EL (cell line): ENCODE data around the gene SLX1A.
"Not testable (repeated sequence)": the region's sequence is repeated elsewhere in the genome, so short reads cannot be mapped to it uniquely, and the experiment has no call there.

Source experiments
- DNase-seq: peaks from one replicate; pipeline ENCODE4 v3.0.0-alpha.2; 2016

SLX1A gene

DNA sequence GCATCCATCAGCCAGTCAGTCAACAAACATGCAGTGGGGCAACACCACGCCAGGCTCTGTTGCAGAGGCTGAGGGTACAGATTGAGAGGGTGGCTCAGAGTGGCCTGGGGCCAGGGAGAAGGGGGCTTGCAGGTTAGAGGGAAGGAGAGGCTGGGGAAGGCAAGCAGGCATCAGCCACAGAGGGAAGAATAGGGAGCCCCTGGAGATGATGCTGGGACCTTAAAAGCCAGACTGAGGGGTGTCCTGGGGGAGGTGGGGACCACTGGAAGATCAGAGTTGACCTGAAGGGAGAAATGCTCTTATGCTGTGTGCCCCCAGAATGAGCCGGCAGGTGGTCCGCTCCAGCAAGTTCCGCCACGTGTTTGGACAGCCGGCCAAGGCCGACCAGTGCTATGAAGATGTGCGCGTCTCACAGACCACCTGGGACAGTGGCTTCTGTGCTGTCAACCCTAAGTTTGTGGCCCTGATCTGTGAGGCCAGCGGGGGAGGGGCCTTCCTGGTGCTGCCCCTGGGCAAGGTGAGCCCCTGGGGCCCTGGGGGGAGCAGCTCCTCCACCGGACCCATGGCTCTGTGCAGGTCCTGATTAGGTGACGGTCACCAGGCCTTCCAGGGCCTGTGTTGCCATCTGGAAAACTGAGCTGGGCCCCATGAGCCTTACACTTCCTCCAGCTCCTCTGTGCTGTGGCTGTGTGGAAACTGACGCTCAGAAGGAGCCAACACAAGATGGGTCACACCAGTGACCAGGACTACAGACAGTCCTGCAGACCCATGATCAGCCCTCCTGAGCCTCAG, 8.6 kb upstream of the SLX1A start:
- DNase-seq, result no peak

DNA sequence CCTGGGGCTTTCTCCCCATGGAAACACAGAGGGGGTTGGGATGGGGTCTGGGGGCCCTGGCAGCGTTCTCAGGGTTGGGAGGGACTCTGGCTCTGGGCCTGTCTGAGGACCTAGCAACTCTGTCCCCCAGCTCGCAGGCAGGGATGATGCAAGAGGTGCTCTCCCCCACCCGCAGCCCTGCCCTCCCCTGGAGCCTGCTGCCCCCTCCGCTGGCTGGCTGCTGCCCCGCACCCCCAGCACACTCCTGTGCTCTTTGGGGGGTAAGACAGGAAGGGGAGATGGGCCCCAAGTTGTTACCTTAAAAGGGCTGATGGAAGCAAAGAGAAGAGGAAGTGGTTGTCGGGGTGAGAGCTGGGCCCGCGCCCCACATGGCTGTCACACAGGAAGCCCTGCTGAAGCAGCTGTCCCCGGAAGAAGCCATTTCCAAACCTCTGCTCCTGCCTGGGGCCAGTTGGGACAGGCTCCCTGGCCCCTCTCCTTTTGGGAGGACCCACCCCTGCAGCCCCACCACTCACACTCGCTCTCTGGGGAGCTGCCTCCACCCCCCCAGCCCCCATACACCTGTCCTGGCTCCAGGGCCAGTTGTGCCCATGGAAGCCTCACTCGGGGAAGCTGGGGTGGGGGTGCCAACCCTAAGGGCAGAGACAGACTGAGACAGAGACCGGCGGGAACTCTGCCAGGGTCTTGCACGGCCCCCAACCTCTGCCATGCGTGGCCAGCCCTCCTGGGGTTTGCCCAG, 7.8 kb upstream of the SLX1A start:
- DNase-seq, result no peak

DNA sequence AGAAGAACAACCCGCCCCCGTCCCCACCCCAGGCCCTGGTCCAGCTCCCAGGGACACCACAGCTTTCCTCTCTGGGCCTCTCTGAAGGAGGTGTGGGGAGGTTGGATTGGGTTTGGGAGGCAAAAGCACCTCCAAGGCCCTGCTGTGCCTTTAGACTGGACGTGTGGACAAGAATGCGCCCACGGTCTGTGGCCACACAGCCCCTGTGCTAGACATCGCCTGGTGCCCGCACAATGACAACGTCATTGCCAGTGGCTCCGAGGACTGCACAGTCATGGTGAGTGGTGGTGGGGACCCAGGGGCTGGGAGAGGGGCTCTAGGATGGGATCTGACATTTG, 7.3 kb upstream of the SLX1A start:
- DNase-seq, result no peak

DNA sequence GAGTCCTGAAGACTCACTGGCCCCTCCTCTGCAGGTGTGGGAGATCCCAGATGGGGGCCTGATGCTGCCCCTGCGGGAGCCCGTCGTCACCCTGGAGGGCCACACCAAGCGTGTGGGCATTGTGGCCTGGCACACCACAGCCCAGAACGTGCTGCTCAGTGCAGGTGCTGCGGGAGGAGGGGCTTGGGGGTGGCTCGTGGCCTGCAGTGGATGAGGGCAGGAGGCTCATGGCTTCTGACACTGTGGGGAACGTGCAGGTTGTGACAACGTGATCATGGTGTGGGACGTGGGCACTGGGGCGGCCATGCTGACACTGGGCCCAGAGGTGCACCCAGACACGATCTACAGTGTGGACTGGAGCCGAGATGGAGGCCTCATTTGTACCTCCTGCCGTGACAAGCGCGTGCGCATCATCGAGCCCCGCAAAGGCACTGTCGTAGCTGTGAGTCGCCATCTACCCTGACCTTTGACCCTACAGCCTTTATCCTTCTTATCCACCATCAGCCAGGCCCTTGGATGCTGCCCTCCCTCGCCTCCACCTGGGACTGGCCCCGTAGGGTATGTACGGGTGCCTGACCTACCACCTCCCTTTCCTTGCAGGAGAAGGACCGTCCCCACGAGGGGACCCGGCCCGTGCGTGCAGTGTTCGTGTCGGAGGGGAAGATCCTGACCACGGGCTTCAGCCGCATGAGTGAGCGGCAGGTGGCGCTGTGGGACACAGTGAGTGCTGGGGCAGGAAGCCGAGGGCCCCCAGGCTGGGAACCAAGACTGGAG, 6.7 kb upstream of the SLX1A start:
- DNase-seq, result no peak

DNA sequence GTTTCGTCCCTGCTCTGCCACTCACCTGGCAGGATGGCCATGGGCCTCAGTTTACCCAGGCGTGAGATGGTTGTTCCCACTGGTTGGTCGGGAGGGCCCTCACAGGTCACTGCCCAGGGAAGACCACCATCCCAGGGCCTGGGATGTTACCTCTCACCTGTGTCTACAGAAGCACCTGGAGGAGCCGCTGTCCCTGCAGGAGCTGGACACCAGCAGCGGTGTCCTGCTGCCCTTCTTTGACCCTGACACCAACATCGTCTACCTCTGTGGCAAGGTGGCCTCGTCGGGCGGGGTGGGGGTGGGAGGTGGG, 6.2 kb upstream of the SLX1A start:
- DNase-seq, result no peak

DNA sequence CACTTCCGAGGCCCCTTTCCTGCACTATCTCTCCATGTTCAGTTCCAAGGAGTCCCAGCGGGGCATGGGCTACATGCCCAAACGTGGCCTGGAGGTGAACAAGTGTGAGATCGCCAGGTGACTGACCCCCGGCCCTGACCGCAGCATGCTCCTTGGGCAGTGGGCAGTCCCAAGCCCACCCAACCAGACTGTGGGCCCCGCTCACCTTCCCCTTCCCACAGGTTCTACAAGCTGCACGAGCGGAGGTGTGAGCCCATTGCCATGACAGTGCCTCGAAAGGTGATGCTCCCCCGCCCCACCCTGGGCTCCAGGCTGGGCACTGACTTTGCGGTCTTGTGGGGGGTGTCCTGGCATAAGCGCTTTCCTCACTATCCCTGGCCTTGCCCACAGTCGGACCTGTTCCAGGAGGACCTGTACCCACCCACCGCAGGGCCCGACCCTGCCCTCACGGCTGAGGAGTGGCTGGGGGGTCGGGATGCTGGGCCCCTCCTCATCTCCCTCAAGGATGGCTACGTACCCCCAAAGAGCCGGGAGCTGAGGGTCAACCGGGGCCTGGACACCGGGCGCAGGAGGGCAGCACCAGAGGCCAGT, 5.6 kb upstream of the SLX1A start:
- DNase-seq, result no peak

DNA sequence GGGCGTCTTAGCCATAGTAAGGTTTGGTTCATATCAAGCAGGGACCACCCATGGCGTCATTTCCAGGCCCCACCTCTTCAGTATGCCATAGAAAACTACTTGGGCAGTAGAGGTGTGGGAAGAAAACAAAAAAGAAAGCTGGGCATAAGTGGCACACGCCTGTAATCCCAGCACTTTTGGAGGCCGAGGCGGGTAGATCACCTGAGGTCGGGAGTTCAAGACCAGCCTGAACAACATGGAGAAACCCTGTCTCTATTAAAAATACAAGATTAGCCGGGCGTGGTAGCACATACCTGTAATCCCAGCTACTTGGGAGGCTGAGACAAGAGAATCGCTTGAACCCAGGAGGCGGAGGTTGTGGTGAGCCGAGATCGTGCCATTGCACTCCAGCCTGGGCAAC, 2.5 kb upstream of the SLX1A start:
- not testable (repeated sequence) for DNase-seq

DNA sequence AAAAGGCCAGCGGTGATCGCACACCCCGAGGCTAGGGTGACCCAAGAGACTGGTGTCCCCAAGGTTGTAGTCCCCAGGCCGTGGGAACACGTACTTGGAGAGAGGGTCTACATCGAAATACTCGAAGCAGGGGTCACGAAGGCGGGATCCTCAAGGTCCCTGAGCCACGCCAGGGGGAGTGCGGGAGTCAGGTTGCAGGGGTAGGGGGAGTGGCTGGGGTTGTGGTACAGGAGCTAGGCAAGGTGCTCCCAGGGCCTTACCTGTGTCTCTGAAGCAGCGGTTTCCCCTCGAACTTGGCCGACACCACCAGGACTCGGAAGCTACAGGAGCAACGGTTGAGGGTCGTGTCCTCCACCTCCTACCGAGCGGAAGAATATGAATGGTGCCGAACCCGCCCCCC, 577 bp upstream of the SLX1A start:
- DNase-seq, result not testable (repeated sequence)

DNA sequence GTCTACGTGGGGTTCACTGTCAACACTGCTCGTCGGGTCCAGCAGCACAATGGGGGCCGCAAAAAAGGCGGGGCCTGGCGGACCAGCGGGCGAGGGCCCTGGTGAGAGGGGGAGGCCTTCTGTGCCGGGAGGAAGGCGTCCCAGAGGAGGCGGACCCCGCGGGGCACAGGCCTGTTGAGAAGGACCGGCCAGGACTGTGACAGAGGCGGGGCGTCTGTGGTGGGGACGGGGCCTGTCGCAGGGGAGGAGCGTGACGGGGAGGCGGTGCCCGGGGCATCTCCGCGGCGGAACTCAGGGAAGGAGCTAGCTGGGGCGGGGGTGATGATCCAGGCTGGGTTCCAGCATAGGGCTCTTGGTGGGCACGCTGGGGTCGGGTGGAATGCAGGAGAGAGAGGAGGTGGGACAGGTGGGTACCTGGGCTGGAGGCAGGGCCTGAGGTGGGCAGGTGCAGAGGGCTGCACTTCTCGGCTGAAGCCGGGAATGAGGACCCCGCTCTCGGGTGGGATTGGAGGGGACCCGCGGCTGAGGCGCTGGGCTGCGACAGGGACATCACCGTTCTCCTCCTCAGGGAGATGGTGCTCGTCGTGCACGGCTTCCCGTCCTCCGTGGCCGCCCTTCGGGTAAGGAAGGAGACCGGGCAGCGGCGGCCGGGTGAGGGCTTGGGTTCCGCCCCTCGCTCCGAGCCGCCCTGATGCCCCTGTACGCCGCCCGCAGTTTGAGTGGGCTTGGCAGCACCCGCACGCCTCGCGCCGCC, 674 bp downstream of the SLX1A start:
- DNase-seq, result not testable (repeated sequence)

DNA sequence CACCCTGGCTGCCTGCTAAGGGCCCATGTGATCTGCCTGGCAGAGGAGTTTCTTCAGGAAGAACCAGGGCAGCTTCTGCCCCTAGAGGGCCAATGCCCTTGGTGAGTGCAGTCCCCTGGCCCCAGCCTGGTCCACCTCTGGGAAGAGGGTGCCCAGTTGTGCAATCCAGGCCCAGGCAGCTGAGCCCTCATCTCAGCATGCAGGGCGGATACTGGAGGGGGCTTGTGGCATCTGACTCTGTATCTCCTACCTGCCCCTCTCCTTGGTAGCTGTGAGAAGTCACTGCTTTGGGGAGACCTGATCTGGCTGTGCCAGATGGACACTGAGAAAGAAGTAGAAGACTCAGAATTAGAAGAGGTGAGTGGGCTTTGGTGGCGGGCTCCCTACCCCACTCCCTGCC, 3.3 kb downstream of the SLX1A start:
- not testable (repeated sequence) for DNase-seq

DNA sequence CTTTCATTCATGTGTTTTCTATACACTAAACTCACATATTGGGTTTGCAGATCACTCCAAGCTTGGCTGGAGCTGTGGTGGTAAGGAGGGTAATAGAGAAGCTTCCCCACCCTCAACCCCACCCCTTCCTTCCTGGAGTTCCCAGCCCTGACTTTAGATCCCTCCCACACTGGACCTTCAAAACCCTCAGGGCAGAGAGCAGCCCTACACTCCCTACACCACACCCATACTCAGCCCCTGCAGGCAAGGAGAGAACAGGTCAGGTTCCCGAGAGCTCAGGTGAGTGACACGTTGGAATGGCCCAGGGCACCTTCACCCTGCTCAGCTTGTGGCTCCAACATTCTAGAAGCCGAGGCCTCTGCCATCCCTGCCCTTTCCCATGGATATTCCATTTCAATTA, 5.4 kb downstream of the SLX1A start, which contains the start of gene SULT1A3:
TSS of gene SULT1A3 (plus strand) at position 207 of the 400 bp plus-strand sequence. CDS start 1,474 bp downstream, outside the sequence.
- not testable (repeated sequence) for DNase-seq

DNA sequence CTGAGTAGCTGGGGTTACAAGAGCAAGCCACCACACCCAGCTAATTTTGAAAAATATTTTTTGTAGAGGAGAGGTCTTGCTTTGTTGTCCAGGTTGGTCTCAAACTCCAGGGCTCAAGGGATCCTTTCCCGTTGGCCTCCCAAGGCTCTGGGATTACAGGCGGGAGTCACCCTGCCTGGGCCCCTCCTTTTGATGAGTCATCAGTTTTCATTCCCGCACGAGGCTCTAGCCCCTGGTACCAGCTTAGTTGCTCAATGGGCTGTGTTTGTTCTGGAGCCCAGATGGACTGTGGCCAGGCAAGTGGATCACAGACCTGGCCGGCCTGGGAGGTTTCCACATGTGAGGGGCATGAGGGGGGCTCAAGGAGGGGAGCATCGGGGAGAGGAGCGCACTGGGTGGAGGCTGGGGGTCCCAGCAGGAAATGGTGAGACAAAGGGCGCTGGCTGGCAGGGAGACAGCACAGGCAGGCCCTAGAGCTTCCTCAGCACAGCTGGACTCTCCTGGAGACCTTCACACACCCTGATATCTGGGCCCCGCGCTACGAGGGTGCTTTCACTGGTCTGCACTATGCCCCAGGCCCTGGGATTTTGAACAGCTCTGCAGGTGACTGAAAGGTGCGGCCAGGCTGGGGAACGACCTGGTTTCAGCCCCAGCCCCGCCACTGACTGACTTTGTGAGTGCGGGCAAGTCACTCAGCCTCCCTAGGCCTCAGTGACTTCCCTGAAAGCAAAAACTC, 6.1 kb downstream of the SLX1A start:
- DNase-seq, result not testable (repeated sequence)

DNA sequence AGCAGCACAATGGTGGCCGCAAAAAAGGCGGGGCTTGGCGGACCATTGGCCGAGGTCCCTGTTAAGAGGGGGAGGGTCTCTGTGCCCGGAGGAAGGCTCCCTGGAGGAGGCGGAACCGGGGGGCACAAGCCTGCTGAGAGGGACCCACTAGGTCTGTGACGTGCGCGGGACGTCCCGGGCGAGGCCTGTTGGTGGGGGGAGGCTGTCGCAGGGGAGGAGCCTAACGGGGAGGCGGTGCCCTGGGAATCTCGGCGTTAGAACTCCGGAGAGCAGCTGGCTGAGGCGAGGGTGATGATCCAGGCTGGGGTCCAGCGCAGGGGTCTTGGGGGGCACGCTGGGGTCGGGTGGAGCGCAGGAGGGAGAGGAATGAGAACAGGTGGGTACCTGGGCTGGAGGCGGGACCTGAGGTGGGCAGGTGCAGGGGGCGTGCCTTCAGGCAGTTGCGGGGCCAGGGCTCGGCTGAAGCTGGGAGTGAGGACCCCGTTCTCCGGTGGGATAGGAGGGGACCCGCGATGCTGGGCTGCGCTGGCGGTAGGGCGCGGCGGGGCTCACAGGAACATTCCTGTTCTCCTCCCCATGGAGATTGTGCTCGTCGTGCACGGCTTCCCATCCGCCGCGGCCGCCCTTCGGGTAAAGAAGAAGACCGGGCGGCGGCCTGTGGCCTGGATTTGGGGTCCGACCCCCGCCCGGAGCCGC, 12.0 kb downstream of the SLX1A start:
- not testable (repeated sequence) for DNase-seq

DNA sequence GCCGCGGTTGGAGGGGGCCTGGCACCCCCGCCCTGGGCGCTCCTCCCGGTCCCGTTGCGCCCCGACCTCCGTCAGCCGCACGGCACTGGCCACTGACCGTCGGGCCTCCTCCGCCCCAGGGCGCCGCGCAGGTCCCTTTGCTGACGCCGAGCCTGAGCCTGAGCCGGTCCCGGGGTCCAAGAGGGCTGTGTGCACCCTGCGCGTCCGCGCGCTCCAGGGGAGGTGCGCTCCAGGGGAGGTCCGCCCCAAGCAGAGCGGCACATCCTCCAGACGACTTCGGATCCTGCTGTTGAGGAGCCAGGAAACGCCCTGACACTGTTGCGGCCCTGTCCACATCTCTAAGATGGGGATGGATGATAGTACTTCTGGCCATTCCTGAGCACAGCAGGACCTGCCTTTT, 12.6 kb downstream of the SLX1A start:
- not testable (repeated sequence) for DNase-seq

DNA sequence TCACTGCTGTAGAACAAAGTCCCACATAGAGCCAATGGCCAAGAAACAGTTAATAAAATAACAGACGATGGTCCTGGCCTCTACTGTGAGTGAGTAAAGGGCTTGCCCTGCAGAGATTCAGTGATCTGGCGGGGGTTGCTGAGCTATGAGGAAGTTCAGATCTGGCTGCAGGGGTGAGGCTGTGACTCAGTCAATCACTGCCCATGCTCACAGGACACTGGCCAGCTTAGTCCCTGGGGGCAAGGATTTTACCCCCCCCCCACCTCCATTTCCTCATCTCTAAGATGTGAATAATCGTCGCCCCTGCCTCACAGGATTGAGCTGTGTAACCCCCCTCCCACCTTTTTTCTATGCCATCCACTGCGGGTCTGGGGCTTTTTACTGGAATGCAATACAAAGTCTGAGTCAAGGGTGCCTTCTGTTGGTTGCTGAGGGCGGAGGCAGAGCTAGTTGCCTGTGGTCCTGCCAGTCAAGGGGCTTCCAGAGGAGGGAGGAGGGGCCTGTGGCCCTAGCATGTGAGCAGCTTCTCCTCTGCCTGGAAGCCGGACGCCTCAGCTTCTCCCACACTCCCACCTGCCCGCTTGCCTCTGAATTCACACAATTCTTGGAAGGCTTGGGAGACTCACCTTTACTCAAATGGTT, 13.5 kb downstream of the SLX1A start:
- not testable (repeated sequence) for DNase-seq

DNA sequence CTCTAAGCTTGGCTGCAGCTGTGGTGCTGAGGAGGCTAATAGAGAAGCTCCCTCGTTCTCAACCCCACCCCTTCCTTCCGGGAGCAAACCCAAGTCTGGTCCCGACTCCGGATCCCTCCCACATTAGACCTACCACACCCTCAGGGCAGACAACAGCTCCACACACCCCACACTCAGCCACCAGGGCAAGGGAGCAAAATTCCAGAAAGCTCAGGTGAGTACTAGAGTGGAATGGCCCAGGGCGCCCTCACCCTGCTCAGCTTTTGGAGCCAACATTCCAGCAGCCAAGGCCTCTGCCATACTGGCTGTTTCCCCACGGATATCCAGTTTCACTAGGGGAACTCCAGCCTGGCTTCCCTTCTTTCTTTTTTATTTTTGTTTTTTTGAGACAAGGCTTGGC, 15.4 kb downstream of the SLX1A start:
- not testable (repeated sequence) for DNase-seq

DNA sequence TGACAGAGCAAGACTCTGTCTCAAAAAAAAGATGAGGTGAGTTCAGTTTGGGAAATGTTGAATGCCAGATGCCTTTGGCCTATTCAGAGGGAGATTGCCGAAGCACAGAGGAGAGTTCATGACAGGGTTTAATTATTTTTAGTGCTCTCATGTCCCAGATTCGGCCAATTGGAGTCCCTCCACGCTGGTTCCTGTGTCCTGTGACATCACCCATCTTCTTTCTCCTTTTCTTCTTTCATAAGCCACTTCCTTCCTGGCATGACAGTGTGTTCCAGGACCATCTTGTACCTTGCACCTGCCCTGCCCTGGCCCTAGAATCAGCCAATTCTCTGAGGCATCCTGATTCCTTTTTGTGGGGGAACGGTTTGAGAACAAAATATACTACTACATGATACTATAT, 17.7 kb downstream of the SLX1A start:
- not testable (repeated sequence) for DNase-seq

DNA sequence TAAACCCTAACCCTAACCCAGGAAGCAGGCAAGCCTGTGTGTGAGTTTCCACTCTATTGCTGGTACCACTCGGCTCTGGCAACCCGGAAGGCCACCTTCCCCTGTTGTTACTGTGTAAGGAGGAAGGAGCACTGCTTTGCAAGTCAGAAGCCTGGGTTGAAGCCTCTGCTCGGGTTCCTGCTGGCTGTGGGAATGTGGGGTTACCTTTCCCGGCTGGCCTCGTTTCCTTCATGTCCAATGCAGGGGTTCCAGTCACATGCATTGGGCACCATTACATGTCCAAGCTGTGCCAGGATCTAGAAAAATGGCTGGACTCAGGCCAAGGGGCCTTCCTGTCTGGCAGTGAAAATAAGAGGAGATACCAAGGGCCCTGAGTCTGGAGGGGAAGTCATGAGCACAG, 23.4 kb downstream of the SLX1A start:
- not testable (repeated sequence) for DNase-seq
